Mucosa of gallbladder (tissue), 1 donor: ENCODE results near the gene SLC16A13. TPM values are rescaled to one million over a fixed set of nuclear protein-coding genes. Genes with fewer than 3 reads are reported as not detected.

Experiments used
- DNase-seq: peaks from one replicate; pipeline ENCODE4 v3.0.0-alpha.2; 2020; ENCODE audit warnings: low spot score
- total RNA-seq: library from RNA; stranded (reverse); gene quantifications from one replicate; pipeline ENCODE4 v1.2.1, GENCODE V29; 2021
- donor health status: DM: no; HTN: no; CAD: no.

Gene SLC16A13
- total RNA-seq, 1 donor from 2014 or later = 44.4 TPM

DNA sequence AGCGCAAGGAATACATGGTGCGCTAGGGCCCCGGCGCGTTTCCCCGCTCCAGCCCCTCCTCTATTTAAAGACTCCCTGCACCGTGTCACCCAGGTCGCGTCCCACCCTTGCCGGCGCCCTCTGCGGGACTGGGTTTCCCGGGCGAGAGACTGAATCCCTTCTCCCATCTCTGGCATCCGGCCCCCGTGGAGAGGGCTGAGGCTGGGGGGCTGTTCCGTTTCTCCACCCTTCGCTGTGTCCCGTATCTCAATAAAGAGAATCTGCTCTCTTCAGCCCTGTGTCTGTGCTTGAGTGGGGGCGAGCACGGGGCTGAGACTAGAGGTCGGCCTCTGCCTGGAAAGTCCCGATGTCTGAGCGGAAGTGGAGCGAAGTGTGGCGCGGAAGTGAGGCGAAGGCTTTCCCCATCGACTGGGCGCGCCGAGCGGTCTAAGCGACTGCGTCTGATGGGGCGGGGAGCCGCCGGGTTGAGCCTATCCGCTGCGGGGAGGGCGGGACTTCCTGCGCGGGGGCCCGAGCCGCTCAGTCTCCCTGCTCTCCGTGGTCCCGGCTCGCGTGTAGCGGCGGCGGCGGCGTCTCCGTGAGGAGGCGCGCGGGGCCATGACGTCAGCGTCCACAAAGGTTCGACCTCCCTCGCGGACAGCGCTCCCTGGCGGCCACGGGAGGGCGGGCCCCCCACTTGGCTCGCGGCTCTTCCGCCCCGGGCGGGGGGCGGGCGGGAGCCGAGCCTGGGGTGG lies 21.4 kb upstream of the SLC16A13 start:
- DNase-seq = peak; percentile 97

GRCh38 chr17:7014995-7015958 lies 20.5 kb upstream of the SLC16A13 start:
- DNase-seq = no peak

DNA sequence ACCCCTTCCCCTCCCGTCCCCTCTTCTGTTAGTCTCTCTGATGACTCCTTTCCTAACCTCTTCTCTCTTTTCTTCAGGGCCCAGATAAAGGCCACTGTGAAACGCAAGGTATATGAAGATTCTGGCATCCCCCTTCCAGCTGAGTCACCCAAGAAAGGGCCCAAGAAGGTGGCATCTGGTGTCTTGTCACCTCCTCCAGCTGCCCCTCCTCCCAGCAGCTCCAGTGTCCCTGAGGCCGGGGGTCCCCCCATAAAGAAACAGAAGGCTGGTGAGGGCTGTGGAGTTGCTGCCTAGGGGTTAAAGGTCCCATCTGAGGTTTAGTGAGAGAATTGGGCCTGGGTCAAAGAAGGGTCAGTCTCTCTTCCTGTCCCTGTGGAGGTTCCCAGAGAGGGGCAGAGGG lies 19.4 kb upstream of the SLC16A13 start:
- DNase-seq = no peak

- DNase-seq = no peak
Observed at GRCh38 chr17:7016886-7017826, 18.7 kb upstream of the SLC16A13 start.

DNA sequence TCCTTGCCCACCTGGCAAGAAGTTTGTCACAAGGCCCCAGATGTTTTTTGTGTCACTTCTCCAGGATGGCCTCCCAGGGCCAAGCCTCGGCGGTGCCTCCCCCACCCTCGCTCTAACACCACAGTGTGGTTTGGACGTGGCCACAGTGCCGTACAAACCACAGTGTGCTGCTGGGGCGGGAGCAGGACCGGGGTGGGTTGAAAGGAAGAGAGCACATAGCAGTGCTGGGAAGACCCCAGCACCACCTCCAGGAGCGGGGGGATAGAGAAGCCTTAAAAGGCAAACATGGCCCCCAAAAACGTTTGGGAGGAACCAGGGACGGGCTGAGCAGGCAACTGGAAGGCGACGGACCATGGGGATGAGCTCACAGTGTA lies 18.0 kb upstream of the SLC16A13 start:
- no peak for DNase-seq

- DNase-seq = no peak
Observed at GRCh38 chr17:7018331-7018964, 17.4 kb upstream of the SLC16A13 start.

DNA sequence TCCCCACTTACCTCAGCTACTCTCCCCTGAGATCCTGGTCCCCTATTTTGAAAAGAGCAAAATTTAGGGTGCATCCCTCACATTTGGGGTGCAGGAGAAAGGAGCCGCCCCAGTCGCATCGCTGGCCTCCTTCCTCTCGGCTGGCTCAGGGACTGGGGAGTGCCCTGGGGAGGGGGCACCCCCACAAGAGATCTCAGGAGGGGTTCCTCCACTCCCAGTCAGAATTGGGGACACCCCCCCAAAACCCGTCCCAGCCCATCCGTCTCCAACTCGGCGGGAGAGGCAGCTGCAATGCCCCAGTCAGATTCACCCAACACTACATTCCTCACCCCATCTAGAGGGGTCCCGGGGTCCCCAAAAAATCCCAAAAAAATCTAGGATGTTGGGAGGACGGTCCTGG lies 16.4 kb upstream of the SLC16A13 start:
- no peak for DNase-seq

- DNase-seq = no peak
Observed at GRCh38 chr17:7019839-7020519, 15.8 kb upstream of the SLC16A13 start.

GRCh38 chr17:7020894-7021664 lies 14.7 kb upstream of the SLC16A13 start:
- DNase-seq = no peak

GRCh38 chr17:7021993-7022778 lies 13.6 kb upstream of the SLC16A13 start:
- DNase-seq = peak; percentile 75

DNA sequence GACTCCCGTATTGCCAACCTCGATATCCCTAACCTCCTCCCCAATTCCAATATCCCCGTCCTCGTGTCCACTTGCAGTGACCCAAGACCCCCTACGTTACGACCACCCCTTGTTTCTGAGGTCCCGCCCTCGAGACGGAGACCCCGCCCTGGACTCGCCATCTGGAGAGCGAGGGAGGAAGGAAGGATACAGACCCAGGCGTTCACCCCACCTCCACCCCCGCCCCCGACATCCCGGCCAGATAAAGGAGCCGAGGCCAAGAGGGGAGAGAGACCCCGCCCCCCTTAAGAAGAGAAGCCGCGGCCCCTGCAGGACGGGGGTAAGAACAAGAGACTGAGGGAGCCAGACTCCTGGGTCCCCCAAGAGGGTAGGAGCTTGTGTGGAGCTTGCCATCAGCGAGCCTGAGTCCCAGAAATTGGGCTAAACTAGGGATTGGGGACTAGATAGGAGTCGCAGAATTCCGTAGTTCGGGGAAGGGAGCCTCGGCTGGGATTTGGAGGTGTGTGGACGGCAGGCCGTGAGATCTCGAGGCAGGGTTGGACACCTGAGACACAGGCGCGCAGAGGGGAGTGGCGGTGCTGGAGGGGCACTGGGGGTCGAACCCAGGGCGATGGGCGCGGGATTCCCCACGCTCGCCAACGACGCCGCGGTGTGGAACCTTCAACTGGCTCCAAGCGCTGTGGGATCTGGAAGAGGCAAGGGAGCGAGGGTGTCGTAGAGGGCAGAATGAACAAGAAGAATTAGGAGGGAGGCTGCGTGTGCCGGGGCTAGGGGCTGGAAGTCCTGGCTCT lies 12.8 kb upstream of the SLC16A13 start, which contains the start of gene BCL6B:
TSS of gene BCL6B (plus strand) at position 270 of the 791 bp plus-strand sequence. CDS start 622 bp downstream, outside the sequence.
- no peak for DNase-seq

- peak; percentile 96 for DNase-seq
Observed at GRCh38 chr17:7023576-7024401, 12.0 kb upstream of the SLC16A13 start.

- DNase-seq = no peak
Observed at GRCh38 chr17:7024402-7024785, 11.4 kb upstream of the SLC16A13 start.

DNA sequence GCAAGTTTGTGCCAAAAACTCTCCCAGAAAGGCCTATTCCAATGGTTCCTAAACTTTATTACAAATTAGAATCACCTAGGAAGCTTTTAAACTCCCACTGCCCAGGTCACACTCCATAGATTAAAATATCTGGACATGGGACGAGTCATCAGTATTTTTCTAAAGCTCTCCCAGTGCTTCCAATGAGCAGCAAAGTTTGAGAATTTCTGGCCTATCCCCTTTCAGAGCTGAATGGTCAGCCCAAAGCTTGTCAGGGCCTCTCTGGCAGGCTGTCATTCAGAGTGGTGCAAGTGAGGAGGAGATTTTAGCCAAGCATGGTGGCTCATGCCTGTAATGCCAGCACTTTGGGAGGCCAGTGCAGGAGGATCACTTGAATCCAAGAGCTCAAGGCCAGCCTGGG lies 10.6 kb upstream of the SLC16A13 start:
- DNase-seq = no peak

DNA sequence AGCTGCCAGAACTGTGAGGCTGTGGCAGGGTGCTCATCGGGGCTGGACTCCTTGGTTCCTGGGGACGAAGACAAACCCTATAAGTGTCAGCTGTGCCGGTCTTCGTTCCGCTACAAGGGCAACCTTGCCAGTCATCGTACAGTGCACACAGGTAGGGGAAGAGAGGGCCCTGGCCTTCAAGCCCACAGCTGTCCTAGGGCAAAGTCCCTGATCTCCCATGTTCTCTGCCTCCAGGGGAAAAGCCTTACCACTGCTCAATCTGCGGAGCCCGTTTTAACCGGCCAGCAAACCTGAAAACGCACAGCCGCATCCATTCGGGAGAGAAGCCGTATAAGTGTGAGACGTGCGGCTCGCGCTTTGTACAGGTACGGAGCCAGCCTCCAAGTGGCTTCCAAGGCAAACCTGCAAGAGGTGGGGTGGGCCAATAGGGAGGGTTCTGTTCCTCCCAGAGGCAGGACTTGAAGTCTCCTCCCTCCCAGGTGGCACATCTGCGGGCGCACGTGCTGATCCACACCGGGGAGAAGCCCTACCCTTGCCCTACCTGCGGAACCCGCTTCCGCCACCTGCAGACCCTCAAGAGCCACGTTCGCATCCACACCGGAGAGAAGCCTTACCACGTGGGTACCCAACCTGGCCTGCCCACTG lies 9.2 kb upstream of the SLC16A13 start:
- no peak for DNase-seq

GRCh38 chr17:7027335-7027734 lies 8.5 kb upstream of the SLC16A13 start:
- no peak for DNase-seq

GRCh38 chr17:7029096-7029495 lies 6.7 kb upstream of the SLC16A13 start:
- no peak for DNase-seq
